Hepatocyte (in vitro differentiated cells): ENCODE measurements around the gene ALOX5.

Experiments used
- CTCF ChIP-seq: fragments of 200-600 bp; sonication (generic); IDR thresholded peaks from 2 replicates; pipeline ENCODE4 v1.5.1; 2016; ENCODE audit warnings: antibody characterized with exemption, mild to moderate bottlenecking; ENCODE audit not compliant: poor library complexity
- EZH2 ChIP-seq: fragments of 200-600 bp; sonication (generic); IDR thresholded peaks from 2 replicates; pipeline ENCODE4 v1.6.1; 2016; ENCODE audit warnings: antibody characterized with exemption, mild to moderate bottlenecking, borderline replicate concordance

GRCh38 chr10:45452268-45452667 lies 78.3 kb downstream of the ALOX5 start:
- no peak for TF ChIP-seq CTCF
- TF ChIP-seq EZH2 = no peak
